ENCODE data around the gene GLB1L. TPM values are rescaled to one million over a fixed set of nuclear protein-coding genes. Genes with fewer than 3 reads are reported as not detected.

The GLB1L gene
- total and polyA plus RNA-seq, 2 of the 8 experiments (the other 6 are each of a cell fraction or from before 2014, with no cell fraction given), result 3.7 to 4.0 TPM

GRCh38 chr2:219214786-219215185, 30.5 kb downstream of the GLB1L start:
- no peak overlapping the region for H3K14ac ChIP-seq (ENCODE audit: insufficient read length)
- TF ChIP-seq YY1 (IDR thresholded peaks at IDR 0.05; ENCODE audit: low read depth, low read length), result no peak
- no peak overlapping the region for H3K4me3 ChIP-seq (ENCODE audit: extremely low read depth in 1 of 4, insufficient read depth in 2 of 4, low read depth in 3 of 4, low read length in 4 of 4)
- H3K4me2 ChIP-seq (ENCODE audit: insufficient read depth in 1 of 2, low read depth in 2 of 2, low read length in 2 of 2), result no peak overlapping the region
- no peak overlapping the region for H3K56ac ChIP-seq (replicated peaks; ENCODE audit: insufficient read length, low read depth, low read length)
- H3K36me3 ChIP-seq (ENCODE audit: control insufficient read depth in 2 of 4, insufficient read depth in 4 of 4, low read length in 3 of 4), result peaks cover 14 to 51% (median 29%) of the 10 kb centered on the region in 4 experiments
- no peak overlapping the region for H2AFZ ChIP-seq (ENCODE audit: low read length)
- H4K91ac ChIP-seq (replicated peaks; ENCODE audit: insufficient read length, low read length), result no peak overlapping the region
- H3K27ac ChIP-seq (ENCODE audit: low read depth, low read length), result no peak overlapping the region
- H3K18ac ChIP-seq (ENCODE audit: extremely low read depth, low read length), result no peak overlapping the region
- WGBS, 2 experiments (ENCODE audit: extremely low coverage in 1 of 2, insufficient coverage in 1 of 2, insufficient read length in 1 of 2, insufficient replicate concordance in 2 of 2, low coverage in 1 of 2, low lambda C conversion rate in 2 of 2, missing lambda C conversion rate in 1 of 2), result 93% methylated on average over 6 of the region's 6 CpGs; no CpG with 5 or more reads in 1 of the 2 experiments
- no peaks in the 10 kb centered on the region for H3K9me3 ChIP-seq (ENCODE audit: insufficient read depth in 2 of 2, low read depth in 1 of 2, low read length in 1 of 2)
- peaks cover 0 to 2% of the 10 kb centered on the region in 2 experiments for H4K20me1 ChIP-seq (replicated peaks in 1 of 2; ENCODE audit: control insufficient read depth in 1 of 2, insufficient read depth in 2 of 2, low read length in 2 of 2)
- H2BK5ac ChIP-seq (ENCODE audit: low read depth, low read length), result no peak overlapping the region
- no peak overlapping the region for H3K9ac ChIP-seq (replicated peaks in 1 of 4; ENCODE audit: extremely low read depth in 1 of 4, low read depth in 3 of 4, low read length in 3 of 4)
- ChIA-PET CTCF (ENCODE audit: partially characterized antibody) (interaction anchor here (0.8 to 1.8 kb wide), 2 partner anchors 30 to 34 kb away, joined by 3 to 4 read pairs; no protein-coding TSS in a partner anchor), POLR2A (ENCODE audit: partially characterized antibody) (interaction anchor here (1.1 to 14.0 kb wide), 2 partner anchors 11 to 33 kb away, joined by 4 to 190 read pairs; partner anchors contain the start of genes GLB1L, STK16, TUBA4A and TUBA4B)
- H3K27me3 ChIP-seq (replicated peaks in 1 of 4; ENCODE audit: control insufficient read depth in 3 of 4, extremely low read depth in 1 of 4, insufficient read depth in 3 of 4, low read length in 3 of 4), result no peaks in the 10 kb centered on the region; a peak in 1 of 7 replicates
- H3K79me1 ChIP-seq (ENCODE audit: low read depth, low read length), result no peaks in the 10 kb centered on the region
- H3K23me2 ChIP-seq (ENCODE audit: low read depth, low read length), result peaks cover 14% of the 10 kb centered on the region
- H4K8ac ChIP-seq (ENCODE audit: extremely low read depth, insufficient read depth, low read length), result no peak overlapping the region
- no peak overlapping the region for H2BK15ac ChIP-seq (ENCODE audit: low read length)
- H2AK5ac ChIP-seq (ENCODE audit: low read depth, low read length), result no peak overlapping the region
- DNase-seq (ENCODE audit: low read depth in 1 of 2, low spot score in 2 of 2) (no peak), FAIRE-seq (no peak)
- no peak overlapping the region for H3K4ac ChIP-seq (replicated peaks; ENCODE audit: insufficient read length, low read depth, low read length)
- H2BK12ac ChIP-seq (ENCODE audit: low read depth, low read length), result no peak overlapping the region
- no peak overlapping the region for H4K5ac ChIP-seq (ENCODE audit: insufficient read length, low read depth, low read length)
- H3K4me1 ChIP-seq (replicated peaks in 1 of 4; ENCODE audit: control insufficient read depth in 3 of 4, insufficient read depth in 4 of 4, low read length in 3 of 4), result peaks cover 0 to 11% (median 6%) of the 10 kb centered on the region in 4 experiments; a peak in 3 of 7 replicates
- no peaks in the 10 kb centered on the region for H3K79me2 ChIP-seq (ENCODE audit: control insufficient read depth in 1 of 2, insufficient read depth in 2 of 2, low read length in 2 of 2)
- H2BK120ac ChIP-seq (replicated peaks; ENCODE audit: low read depth, low read length), result no peak overlapping the region
- H2BK20ac ChIP-seq (ENCODE audit: low read length), result no peak overlapping the region
- H3K23ac ChIP-seq (ENCODE audit: insufficient read length), result no peak overlapping the region
